Measurements from ENCODE around the gene FBXL16. TPM values are rescaled to one million over a fixed set of nuclear protein-coding genes. Genes with fewer than 3 reads are reported as not detected.

FBXL16 gene
- polyA plus RNA-seq, 3 donors = 0.96 to 1.8 (median 1.1) TPM

DNA sequence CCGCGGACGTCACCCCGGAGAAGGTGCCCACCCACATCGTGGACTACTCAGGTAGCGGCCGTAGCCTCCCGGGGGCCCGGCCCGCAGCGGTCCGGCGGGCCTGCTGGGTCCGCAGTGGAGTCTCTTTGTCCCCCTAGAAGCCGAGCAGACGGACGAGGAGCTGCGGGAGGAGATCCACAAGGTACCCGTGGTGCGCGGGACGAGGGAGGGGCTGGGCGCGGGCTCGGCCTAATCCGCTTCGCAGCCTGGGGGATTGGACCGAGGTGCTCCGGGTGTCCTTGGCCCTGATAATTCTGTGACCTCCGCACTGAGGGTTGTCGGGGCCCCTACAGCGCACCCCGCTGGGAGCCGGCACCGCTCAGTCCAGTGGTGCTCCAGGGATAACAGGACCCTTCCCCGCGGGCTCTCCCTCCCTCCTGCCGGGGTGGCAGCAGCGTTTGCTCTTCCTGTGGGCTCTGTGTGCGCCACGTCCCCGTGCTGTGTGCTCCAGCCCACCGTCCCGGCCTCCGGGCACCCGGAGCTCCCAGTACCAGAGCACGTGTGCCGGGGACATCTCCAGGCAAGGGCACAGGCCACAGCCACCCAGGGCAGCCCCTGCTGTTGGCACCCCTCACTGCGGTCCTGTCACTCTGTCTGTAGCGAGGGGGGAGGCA, 37.0 kb downstream of the FBXL16 start:
- DNase-seq (ENCODE audit: low read depth in 3 of 3, low spot score in 2 of 3) = no peak

DNA sequence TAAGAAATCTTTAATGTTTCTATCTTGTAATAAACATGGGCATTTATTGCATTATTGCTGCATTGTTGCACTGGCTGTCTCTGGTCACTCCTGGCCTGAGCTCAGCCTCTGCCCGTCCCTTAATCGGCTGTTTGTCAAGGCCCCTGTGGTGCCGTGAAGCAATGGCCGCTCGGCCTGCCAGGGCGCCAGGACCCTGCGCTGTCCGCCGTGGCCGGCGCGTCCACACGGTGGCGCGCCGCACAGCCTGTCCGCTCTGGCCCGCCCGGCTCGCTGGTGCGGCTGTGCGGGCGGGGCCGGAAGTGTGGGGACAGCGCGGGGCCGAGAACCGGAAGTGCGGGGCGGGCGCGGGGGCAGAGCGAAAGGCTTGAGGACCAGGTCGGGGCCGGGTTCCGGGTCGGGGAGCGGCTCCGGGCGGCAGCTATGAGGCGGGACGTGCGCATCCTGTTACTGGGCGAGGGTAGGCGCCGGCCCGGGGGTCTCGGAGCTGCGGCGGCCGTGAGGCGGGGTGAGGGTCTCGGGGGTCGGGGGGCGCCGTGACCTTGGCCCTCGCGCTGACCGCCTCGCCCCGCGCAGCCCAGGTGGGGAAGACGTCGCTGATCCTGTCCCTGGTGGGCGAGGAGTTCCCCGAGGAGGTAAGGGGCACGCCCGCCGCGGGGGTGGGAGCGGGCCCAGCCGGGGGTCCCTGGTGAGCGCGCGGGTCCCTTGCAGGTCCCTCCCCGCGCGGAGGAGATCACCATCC, 37.7 kb downstream of the FBXL16 start, which contains the start of gene RHOT2:
RHOT2 (plus strand) TSS at position 353 of the 739 bp plus-strand sequence; CDS start at position 421, 68 bp downstream.
- peak in 2 of 3 donors; percentile 78 to 84 for DNase-seq (ENCODE audit: low read depth in 3 of 3, low spot score in 2 of 3)

DNA sequence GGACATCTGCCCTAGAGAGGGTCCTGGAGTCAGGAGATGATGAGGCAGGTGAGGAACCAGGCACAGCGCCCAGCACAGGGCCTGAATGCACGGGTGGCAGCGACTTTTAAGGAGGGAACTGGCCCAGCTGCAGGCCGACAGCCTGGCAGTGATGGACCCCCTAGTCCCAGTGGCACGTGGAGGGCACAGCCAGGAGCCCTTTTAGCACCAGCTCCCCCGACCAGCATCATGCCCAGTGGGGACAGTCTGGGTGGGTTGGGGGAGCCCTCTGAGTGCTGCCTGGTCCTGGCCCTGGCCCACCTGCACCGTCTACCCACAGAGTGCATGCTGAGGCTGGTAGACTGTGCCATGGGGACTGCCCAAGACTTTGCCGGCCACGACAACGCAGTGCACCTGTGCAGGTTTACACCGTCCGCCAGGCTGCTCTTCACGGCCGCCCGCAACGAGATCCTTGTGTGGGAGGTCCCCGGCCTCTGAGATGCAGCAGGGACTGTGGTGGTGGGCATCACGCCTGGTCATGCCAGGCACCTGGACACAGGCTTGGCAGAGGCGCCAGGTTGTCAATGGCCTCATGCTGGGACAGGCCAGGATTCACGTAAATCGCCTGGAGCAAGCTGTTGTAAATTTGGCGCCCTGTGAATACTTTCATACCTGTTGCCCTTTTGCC, 38.4 kb downstream of the FBXL16 start:
- DNase-seq (ENCODE audit: low read depth in 3 of 3, low spot score in 2 of 3) = no peak

DNA sequence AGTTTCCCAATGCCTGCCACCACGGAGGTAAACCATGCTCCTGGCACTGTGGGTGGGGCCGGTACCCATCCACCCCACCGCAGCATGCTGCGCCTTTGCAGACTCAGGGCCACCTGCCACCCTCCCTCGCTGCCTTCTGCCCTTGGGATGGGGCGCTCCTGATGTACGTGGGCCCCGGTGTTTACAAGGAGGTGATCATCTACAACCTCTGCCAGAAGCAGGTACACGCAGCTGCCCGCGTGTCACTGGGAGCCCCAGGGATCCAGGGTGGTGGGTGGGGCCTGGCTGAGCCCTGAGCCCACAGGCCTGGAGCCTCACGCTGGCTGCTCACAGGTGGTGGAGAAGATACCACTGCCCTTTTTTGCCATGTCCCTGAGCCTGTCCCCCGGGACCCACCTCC, 39.0 kb downstream of the FBXL16 start:
- no peak for DNase-seq (ENCODE audit: low read depth in 3 of 3, low spot score in 2 of 3)

DNA sequence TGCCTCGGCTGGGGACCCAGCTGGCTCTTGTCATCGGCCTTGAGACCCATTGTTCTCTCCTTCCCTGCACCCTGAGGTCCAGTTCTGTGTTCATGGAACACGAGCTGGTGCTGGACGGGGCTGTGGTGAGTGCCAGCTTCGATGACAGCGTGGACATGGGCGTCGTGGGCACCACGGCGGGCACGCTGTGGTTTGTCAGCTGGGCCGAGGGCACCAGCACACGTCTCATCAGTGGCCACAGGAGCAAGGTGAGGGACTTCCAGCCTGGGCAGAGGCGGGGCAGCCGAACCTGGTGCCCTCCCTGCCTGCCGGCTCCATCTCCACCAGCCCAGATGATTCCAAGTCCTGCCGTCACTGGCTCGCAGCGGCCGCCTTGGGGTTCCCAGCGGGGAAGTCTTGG, 43.0 kb downstream of the FBXL16 start:
- DNase-seq (ENCODE audit: low read depth in 3 of 3, low spot score in 2 of 3) = no peak

DNA sequence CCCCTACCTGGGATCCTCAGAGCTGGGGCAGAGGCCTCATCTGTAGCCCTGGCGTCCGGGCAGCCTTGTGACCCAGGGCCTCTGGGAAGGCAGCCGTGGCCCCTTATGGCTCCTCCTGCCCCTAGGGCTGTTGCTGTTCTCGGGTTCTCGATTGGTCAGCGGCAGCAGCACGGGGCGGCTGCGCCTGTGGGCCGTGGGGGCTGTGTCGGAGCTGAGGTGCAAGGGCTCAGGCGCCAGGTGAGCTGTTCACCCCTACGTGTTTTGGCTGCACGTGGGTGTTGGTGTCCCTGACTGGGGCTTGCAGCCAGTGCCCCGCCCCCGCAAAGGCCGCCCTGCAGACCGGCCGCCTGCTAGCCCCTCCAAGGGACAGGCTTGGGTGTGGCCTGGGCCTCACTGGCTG, 43.5 kb downstream of the FBXL16 start:
- DNase-seq (ENCODE audit: low read depth in 3 of 3, low spot score in 2 of 3) = no peak

DNA sequence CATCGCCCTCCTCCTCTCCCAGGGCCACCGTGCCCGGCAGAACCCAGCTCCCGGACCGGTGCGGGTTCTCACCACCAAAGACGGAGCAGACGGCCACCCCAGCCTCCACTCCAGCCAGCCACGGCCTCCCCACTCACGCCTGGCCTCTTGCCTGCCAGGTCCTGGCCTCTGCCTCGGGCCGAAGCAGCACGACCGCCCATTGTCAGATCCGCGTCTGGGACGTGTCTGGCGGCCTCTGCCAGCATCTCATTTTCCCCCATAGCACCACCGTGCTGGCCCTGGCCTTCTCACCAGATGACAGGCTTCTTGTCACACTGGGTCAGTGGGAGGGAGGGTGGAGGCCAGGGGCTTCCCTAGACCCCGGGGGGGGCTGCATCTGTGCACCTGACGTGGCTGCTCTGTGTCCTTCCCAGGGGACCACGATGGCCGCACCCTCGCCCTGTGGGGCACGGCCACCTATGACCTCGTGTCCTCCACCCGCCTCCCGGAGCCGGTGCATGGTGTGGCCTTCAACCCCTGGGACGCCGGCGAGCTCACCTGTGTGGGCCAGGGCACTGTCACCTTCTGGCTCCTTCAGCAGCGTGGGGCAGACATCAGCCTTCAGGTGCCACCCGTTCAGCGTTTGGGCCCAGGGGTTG, 44.3 kb downstream of the FBXL16 start:
- DNase-seq (ENCODE audit: low read depth in 3 of 3, low spot score in 2 of 3) = no peak

DNA sequence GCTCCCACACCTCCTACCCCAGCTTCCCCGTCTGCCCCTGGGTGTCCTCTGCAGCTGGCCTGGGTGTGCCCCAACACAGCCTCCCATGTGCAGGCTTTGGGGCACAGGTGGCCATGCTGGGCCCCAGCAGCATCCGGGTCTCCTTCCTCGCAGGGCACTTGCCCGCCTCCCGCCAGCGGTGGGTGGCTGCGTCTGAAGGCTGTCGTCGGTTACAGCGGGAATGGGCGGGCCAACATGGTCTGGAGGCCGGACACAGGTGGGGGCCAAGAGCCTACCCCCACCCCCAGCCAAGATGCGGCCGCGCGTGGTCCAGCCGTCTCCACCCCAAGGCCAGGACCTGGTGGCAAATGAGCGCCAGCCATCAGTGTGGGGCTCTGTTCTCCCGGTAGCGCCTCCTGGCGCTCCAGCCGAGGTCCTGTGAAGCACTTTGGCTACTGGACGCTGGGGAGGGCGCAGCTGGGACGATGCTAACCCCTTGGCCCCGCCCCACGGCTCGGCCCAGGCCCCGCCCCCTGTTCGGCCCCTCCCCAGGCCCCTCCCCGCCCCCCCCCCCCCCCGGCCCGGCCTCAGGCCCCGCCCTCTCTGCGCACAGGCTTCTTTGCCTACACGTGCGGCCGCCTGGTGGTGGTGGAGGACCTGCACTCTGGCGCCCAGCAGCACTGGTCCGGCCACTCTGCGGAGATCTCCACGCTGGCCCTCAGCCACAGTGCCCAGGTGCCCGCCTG, 45.0 kb downstream of the FBXL16 start:
- DNase-seq (ENCODE audit: low read depth in 3 of 3, low spot score in 2 of 3) = no peak

DNA sequence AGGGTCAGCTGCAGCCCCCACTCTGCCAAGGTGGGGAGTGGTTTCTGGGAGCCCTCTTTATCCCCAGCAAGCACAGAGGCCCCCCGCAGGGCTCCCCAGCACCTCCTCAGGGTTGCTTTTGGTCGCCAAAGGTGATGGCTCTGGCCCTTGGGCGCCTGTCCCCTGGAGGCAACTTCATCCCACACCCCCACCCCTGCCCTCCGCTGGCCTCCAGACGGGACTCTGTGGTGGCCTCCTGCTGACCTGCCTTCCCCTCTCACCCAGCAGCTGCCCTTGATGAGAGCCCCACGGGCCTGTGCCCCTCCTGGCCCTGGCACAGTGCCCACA, 45.5 kb downstream of the FBXL16 start:
- DNase-seq (ENCODE audit: low read depth in 3 of 3, low spot score in 2 of 3) = no peak

DNA sequence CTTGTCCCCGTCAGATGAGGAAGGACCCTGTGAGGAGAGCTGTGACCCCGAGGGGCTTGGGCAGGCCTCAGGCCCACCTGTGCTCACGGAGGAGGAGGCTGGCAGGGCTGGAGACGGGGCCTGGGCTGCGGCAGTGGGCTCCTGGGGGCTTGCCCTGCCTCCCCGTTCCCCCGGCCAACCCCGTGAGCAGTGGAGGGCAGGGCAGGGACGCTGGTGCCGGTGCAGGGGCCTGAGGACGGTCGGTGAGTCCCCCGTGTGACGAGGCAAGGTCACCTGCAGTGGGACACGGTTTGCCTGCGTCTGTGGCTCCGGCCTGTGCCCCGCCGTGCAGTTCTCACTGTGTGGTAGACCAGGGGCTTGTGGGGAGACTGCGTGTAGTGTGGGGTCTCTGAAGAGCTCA, 46.0 kb downstream of the FBXL16 start:
- DNase-seq (ENCODE audit: low read depth in 3 of 3, low spot score in 2 of 3) = no peak

DNA sequence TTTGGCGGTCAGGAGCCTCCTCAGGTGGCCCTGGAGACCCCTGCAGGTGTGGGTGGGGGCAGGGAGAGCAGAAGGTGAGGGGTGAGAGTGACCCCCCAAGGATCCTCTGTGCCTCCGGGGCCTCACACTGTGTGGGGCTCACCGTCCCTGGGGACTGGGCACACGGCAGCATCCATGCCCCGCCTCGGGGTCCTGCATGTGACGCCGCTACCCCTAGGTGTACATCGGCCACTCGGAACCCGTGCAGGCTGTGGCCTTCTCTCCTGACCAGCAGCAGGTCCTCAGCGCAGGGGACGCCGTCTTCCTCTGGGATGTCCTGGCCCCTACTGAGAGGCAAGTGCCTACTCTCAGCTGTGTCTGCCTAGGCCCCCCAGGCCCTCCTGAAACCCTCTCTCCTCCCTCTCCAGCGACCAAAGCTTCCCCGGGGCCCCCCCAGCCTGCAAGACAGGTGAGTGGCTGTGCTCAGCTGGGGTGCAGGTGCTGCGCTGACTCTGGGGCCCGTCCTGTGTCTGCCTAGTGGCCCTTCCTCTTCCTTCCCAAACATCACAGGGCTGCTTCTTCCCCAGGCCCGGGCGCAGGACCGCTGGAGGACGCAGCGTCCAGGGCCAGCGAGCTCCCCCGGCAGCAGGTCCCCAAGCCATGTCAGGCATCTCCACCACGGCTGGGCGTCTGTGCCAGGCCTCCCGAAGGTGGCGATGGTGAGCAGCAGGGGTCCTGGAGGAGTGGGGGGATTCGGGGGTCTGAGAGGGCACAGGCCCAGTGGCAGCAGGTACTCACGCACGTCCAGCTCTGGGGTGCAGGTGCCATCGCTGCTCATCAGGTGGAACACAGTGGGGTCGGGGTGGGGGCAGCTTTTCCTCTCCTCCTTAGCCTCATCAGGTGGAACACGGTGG, 46.7 kb downstream of the FBXL16 start:
- no peak for DNase-seq (ENCODE audit: low read depth in 3 of 3, low spot score in 2 of 3)

DNA sequence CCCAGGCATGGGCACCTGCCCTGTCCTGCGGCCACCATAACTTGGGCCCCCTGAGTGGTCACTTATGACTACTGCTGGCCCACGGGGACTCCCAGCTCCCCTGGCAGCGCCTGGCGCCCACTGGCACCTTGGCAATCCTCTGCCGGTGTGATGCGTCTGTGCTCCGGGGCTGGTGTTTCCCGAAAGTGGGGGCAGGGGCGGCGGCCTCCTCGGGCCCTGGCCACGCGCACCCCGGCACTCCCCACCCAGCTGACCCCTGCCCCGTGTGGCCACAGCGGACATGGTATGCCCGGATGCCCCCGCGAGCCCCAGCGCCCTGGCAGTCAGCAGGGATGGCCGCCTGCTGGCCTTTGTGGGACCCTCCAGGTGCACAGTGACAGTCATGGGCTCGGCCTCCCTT, 48.1 kb downstream of the FBXL16 start:
- DNase-seq (ENCODE audit: low read depth in 3 of 3, low spot score in 2 of 3) = no peak

DNA sequence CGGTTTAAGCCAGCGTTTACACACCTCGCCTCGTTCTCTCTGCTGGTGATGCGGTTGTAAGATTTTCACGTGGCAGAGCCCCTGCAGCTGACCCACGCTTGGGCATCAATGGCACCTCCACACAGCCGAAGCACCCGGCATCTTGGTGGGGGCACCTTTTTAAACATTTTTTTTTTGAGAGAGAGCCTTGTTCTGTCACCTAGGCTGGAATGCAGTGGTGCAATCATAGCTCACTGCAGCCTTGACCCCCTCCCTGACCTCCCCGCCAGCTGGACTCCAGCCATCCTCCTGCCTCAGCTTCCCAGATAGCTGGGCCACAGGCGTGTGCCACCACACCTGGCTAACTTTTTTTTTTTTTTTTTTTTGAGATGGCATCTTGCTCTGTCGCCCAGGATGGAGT, 51.6 kb downstream of the FBXL16 start:
- no peak for DNase-seq (ENCODE audit: low read depth in 3 of 3, low spot score in 2 of 3)

DNA sequence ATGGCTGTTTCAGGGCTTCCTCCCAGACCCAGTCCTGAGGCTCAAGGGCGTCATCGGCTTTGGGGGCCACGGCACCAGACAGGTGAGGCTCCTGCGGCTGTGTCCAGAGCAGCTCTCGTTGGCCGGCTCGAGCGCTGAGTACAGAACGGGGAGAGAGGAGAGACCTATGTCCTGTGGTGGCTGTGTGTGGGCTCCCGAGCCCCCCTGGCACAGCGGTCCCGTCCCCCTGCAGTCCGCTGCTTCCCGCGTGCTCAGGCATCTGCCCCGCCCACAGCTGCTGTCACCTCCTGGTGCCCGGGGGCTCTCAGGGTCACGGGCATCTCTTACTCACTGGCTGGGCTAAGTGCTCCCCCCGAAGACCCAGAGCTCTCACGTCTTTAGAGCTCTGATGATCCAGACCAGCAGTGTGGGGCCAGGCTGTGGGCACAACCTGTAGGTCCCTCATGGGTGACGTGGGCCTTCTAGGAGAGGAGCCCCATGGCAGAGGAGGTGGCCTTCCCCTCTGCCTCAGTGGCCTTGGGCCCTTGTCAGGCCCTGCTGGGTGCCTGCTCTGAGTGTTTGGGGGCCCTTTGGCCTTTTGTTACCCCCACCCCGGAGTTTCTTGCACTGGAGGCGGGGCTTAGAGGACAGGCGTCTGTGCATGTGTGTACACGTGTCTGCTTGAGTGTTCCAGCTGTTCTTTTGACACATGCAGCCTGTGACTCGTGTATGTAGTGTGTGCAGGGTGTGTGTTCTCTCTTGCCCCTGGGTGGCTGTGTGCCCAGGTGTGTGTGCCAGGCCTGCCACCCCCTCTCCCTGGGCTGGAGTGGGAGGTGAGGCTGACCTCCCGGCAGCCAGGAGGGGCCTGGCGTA, 52.9 kb downstream of the FBXL16 start:
- DNase-seq (ENCODE audit: low read depth in 3 of 3, low spot score in 2 of 3) = no peak

DNA sequence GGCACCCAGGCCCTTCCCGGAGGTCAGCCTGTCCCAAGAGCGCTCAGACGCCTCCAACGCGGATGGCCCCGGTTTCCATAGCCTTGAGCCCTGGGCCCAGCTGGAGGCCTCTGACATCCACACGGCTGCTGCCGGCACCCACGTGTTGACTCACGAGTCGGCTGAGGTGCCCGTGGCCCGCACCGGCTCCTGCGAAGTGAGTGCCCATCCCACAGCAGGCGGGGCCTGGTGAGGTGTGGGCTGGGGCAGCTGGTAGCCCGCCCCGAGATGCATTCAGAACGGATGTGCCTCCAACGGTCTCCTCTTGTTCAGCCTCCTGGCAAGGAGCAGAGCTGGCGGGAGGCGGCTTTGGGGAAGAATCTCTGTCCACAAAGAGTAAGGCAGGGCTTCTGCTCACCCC, 53.8 kb downstream of the FBXL16 start:
- DNase-seq (ENCODE audit: low read depth in 3 of 3, low spot score in 2 of 3) = no peak

DNA sequence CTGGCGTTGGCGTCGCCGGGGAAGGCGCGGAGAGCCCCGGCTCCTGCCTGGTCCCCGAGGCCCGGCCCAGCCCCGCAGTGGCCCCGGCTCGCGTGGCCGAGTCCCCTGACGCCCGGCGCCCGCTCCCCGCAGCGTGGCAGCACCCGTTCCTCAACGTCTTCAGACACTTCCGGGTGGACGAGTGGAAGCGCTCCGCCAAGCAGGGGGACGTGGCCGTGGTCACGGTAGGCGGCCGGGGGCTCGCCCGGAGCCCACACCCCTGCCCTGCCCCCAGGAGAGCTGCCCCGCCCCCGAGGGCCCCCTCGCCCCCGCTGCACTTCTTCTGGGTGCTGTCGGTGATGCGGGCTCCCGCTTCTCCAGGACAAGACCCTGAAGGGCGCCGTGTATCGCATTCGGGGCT, 56.0 kb downstream of the FBXL16 start:
- no peak for DNase-seq (ENCODE audit: low read depth in 3 of 3, low spot score in 2 of 3)

DNA sequence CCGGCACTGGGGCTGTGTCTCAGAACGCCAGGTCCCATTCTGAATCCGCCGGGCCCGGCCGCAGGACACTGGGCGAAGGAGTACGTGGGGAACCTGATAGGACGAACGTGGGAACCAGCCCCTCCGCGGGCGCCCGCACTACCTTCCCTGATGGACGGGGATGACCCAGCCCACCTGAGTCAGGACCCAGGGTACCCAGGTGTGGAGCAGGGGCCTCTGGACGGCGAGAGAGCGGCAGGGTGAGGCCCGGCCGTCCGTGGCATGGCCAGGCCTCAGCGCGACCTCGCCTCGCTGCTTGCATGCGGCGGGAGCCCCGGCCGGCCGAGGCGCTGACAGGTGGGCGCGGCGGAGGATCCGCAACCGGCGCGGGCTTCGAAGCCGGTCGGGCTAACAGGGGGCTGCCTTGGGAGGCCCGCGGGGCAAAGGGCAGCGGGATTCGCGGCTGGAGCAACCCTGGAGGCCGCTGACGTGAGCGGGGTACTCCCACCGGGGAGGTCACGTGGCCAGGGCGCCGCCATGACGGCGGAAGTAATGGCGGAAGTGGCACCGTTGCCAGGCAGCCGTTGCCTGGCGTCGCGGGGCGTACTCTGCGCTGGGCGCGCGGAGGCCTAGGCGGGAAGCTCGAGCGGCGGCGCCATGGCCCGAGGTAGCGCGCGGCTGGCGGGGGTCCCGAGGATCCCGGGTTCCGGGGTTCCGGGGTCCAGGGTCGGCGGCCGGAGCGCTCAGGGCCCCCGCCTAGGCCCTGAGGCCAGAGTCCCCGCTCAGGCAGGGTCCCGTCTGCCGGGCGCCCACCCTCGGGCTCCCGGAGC, 56.6 kb downstream of the FBXL16 start, which contains the start of gene WDR90:
WDR90 (plus strand) TSS at position 585 of the 809 bp plus-strand sequence; CDS start at position 637, 52 bp downstream.
- DNase-seq (ENCODE audit: low read depth in 3 of 3, low spot score in 2 of 3) = peak; percentile 68 to 80 (median 74)
